ENCODE results near the gene LRRC4B. TPM values are rescaled to one million over a fixed set of nuclear protein-coding genes. Genes with fewer than 3 reads are reported as not detected.

LRRC4B gene
- total RNA-seq, 1 donor from 2014 or later = not detected

GRCh38 chr19:50492303-50493052, 75.8 kb downstream of the LRRC4B start:
- H3K27me3 Mint-ChIP-seq (ENCODE audit: low read depth, unreplicated experiment) = no peaks in the 10 kb centered on the region
- H3K79me2 ChIP-seq (ENCODE audit: insufficient read depth, low read length) = no peaks in the 10 kb centered on the region

GRCh38 chr19:50490991-50491472, 77.2 kb downstream of the LRRC4B start:
- Histone ChIP-seq H3K4me3 (ENCODE audit: insufficient read depth, low read depth, low read length) (no peak overlapping the region), H4K20me1 (ENCODE audit: insufficient read depth, low read length) (peaks cover 13% of the 10 kb centered on the region), H3K9me3 (ENCODE audit: insufficient read depth, low read depth, low read length) (no peaks in the 10 kb centered on the region), H3K9ac (ENCODE audit: low read length) (no peak overlapping the region), H3K79me2 (ENCODE audit: insufficient read depth, low read length) (no peaks in the 10 kb centered on the region), H2AFZ (ENCODE audit: low read depth, low read length) (no peak overlapping the region), H3K27me3 (ENCODE audit: insufficient read depth, low read length) (peaks cover 13% of the 10 kb centered on the region), H3K27ac (ENCODE audit: low read depth, low read length) (no peak overlapping the region), H3K4me2 (ENCODE audit: low read length) (no peak overlapping the region), H3K36me3 (ENCODE audit: insufficient read depth, low read length) (no peaks in the 10 kb centered on the region), H3K4me1 (ENCODE audit: insufficient read depth, low read length) (no peaks in the 10 kb centered on the region)
- no peaks in the 10 kb centered on the region for H3K4me1 Mint-ChIP-seq (ENCODE audit: low read depth, unreplicated experiment)
- DNase-seq (ENCODE audit: low read depth) (no peak), FAIRE-seq (no peak)
- H3K36me3 Mint-ChIP-seq (ENCODE audit: low read depth, unreplicated experiment) = no peaks in the 10 kb centered on the region
- no peak overlapping the region for H3K4me3 Mint-ChIP-seq (ENCODE audit: unreplicated experiment)
- H3K9me3 Mint-ChIP-seq (ENCODE audit: unreplicated experiment) = peaks cover 39% of the 10 kb centered on the region
- H3K27me3 Mint-ChIP-seq (ENCODE audit: low read depth, unreplicated experiment) = no peaks in the 10 kb centered on the region
- no peak overlapping the region for H3K27ac Mint-ChIP-seq (ENCODE audit: unreplicated experiment)
- TF ChIP-seq CTCF (IDR thresholded peaks at IDR 0.05; ENCODE audit: insufficient read depth, low read depth, low read length) (no peak), EZH2 (IDR thresholded peaks at IDR 0.05; ENCODE audit: insufficient read depth, low read length) (no peak)

More at GRCh38 chr19:50492303-50493052, 75.8 kb downstream of the LRRC4B start:
- no peak for DNase-seq (ENCODE audit: low read depth)
- no peak overlapping the region for H3K27ac Mint-ChIP-seq (ENCODE audit: unreplicated experiment)
- Histone ChIP-seq H3K27me3 (ENCODE audit: insufficient read depth, low read length) (peaks cover 13% of the 10 kb centered on the region), H3K36me3 (ENCODE audit: insufficient read depth, low read length) (no peaks in the 10 kb centered on the region), H3K4me3 (ENCODE audit: insufficient read depth, low read depth, low read length) (no peak overlapping the region), H2AFZ (ENCODE audit: low read depth, low read length) (no peak overlapping the region), H3K9ac (ENCODE audit: low read length) (no peak overlapping the region), H3K9me3 (ENCODE audit: insufficient read depth, low read depth, low read length) (no peaks in the 10 kb centered on the region), H3K4me1 (ENCODE audit: insufficient read depth, low read length) (no peaks in the 10 kb centered on the region), H4K20me1 (ENCODE audit: insufficient read depth, low read length) (peaks cover 13% of the 10 kb centered on the region), H3K27ac (ENCODE audit: low read depth, low read length) (no peak overlapping the region), H3K4me2 (ENCODE audit: low read length) (no peak overlapping the region)
- H3K4me1 Mint-ChIP-seq (ENCODE audit: low read depth, unreplicated experiment) = no peaks in the 10 kb centered on the region
- no peak for TF ChIP-seq EZH2 (IDR thresholded peaks at IDR 0.05; ENCODE audit: insufficient read depth, low read length)
- no peak for TF ChIP-seq CTCF (IDR thresholded peaks at IDR 0.05; ENCODE audit: insufficient read depth, low read depth, low read length)
- H3K36me3 Mint-ChIP-seq (ENCODE audit: low read depth, unreplicated experiment) = no peaks in the 10 kb centered on the region
- peaks cover 39% of the 10 kb centered on the region for H3K9me3 Mint-ChIP-seq (ENCODE audit: unreplicated experiment)
- no peak for FAIRE-seq
- H3K4me3 Mint-ChIP-seq (ENCODE audit: unreplicated experiment) = no peak overlapping the region

DNA sequence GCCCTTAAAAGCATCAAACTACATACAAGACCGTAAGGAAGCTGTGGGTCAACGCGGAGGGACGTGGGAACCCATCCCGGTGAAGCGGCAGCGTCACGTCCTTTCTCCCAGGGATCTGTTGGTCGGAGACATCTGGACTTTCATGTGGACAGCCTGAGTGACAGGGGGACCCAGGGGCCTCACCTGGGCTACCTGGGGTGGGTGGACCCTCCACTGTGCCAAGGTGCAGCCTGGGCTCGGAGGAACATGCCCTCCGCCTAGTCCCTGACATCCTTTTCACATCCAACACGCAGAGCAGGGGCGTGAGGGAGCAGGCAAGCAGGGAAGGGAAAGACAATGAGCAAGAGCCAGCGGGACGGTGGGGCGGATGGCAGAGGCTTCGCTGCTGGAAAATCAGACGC, 77.8 kb downstream of the LRRC4B start:
- no peak overlapping the region for H3K4me2 ChIP-seq (ENCODE audit: low read length)
- Mint-ChIP-seq H3K27ac (ENCODE audit: unreplicated experiment) (no peak overlapping the region), H3K4me1 (ENCODE audit: low read depth, unreplicated experiment) (no peaks in the 10 kb centered on the region), H3K4me3 (ENCODE audit: unreplicated experiment) (no peak overlapping the region), H3K27me3 (ENCODE audit: low read depth, unreplicated experiment) (no peaks in the 10 kb centered on the region), H3K9me3 (ENCODE audit: unreplicated experiment) (peaks cover 40% of the 10 kb centered on the region), H3K36me3 (ENCODE audit: low read depth, unreplicated experiment) (no peaks in the 10 kb centered on the region)
- no peaks in the 10 kb centered on the region for H3K9me3 ChIP-seq (ENCODE audit: insufficient read depth, low read depth, low read length)
- H2AFZ ChIP-seq (ENCODE audit: low read depth, low read length) = no peak overlapping the region
- no peak overlapping the region for H3K9ac ChIP-seq (ENCODE audit: low read length)
- no peaks in the 10 kb centered on the region for H3K79me2 ChIP-seq (ENCODE audit: insufficient read depth, low read length)
- H3K36me3 ChIP-seq (ENCODE audit: insufficient read depth, low read length) = no peaks in the 10 kb centered on the region
- H3K27me3 ChIP-seq (ENCODE audit: insufficient read depth, low read length) = peaks cover 13% of the 10 kb centered on the region
- TF ChIP-seq EZH2 (IDR thresholded peaks at IDR 0.05; ENCODE audit: insufficient read depth, low read length) (no peak), CTCF (IDR thresholded peaks at IDR 0.05; ENCODE audit: insufficient read depth, low read depth, low read length) (no peak)
- no peak overlapping the region for H3K4me3 ChIP-seq (ENCODE audit: insufficient read depth, low read depth, low read length)
- H3K4me1 ChIP-seq (ENCODE audit: insufficient read depth, low read length) = no peaks in the 10 kb centered on the region
- no peak overlapping the region for H3K27ac ChIP-seq (ENCODE audit: low read depth, low read length)
- no peak for DNase-seq (ENCODE audit: low read depth)
- peaks cover 13% of the 10 kb centered on the region for H4K20me1 ChIP-seq (ENCODE audit: insufficient read depth, low read length)
- FAIRE-seq = no peak

Data from astrocyte (in vitro differentiated cells and primary cell).